Hindlimb muscle (tissue), 1 donor: ENCODE measurements around the gene ZCCHC2. TPM values are rescaled to one million over a fixed set of nuclear protein-coding genes. Genes with fewer than 3 reads are reported as not detected.

Source experiments
- DNase-seq: peaks from one replicate; pipeline ENCODE4 v3.0.0-alpha.2; 2013
- polyA plus RNA-seq: library from polyadenylated mRNA; unstranded; fragments of 120-200 nt; gene quantifications from one replicate; pipeline ENCODE4 v1.2.1, GENCODE V29; 2013; ENCODE audit not compliant: insufficient read length

ZCCHC2 gene
- polyA plus RNA-seq, 1 donor, result 9.4 TPM

GRCh38 chr18:62610701-62611411 is 88.0 kb downstream of the ZCCHC2 start:
- peak; percentile 19 for DNase-seq

GRCh38 chr18:62611453-62612288 is 88.8 kb downstream of the ZCCHC2 start:
- DNase-seq, result peak; percentile 44

- no peak for DNase-seq
Observed at GRCh38 chr18:62612289-62612645, 89.4 kb downstream of the ZCCHC2 start.

- no peak for DNase-seq
Observed at GRCh38 chr18:62612776-62613175, 90.0 kb downstream of the ZCCHC2 start.

- DNase-seq, result no peak
Observed at GRCh38 chr18:62614494-62614893, 91.7 kb downstream of the ZCCHC2 start.

GRCh38 chr18:62616331-62616805 is 93.5 kb downstream of the ZCCHC2 start:
- DNase-seq, result no peak

GRCh38 chr18:62617793-62618591 is 95.2 kb downstream of the ZCCHC2 start:
- no peak for DNase-seq

GRCh38 chr18:62618735-62619134 is 95.9 kb downstream of the ZCCHC2 start:
- no peak for DNase-seq

GRCh38 chr18:62621546-62621945 is 98.7 kb downstream of the ZCCHC2 start:
- DNase-seq, result no peak

GRCh38 chr18:62625019-62625418 is 102.2 kb downstream of the ZCCHC2 start:
- DNase-seq, result peak; percentile 46

Other genes with a start within 250 kb of the ZCCHC2 start
- gene TNFRSF11A, start 197.7 kb upstream of the ZCCHC2 start, polyA plus RNA-seq, result 4.7 TPM
- gene PHLPP1, start 192.5 kb downstream of the ZCCHC2 start, polyA plus RNA-seq, result 11.6 TPM